ENCODE results near the gene OPTC.
"Not testable (repeated sequence)": the region's sequence is repeated elsewhere in the genome, so short reads cannot be mapped to it uniquely, and the experiment has no call there.

The OPTC gene

GRCh38 chr1:203465146-203465798, 28.7 kb upstream of the OPTC start:
- no peak for DNase-seq (ENCODE audit: low spot score)

GRCh38 chr1:203465948-203466347, 28.0 kb upstream of the OPTC start:
- no peak for DNase-seq (ENCODE audit: low spot score)

- DNase-seq (ENCODE audit: low spot score) = not testable (repeated sequence)
These were observed 26.9 kb upstream of the OPTC start for GRCh38 chr1:203466906-203467549.

- no peak for DNase-seq (ENCODE audit: low spot score)
These were observed 26.4 kb upstream of the OPTC start for GRCh38 chr1:203467550-203467921.

GRCh38 chr1:203468326-203468725, 25.6 kb upstream of the OPTC start:
- no peak for DNase-seq (ENCODE audit: low spot score)

GRCh38 chr1:203470240-203470639, 23.7 kb upstream of the OPTC start:
- DNase-seq (ENCODE audit: low spot score) = no peak

GRCh38 chr1:203471841-203472240, 22.1 kb upstream of the OPTC start:
- DNase-seq (ENCODE audit: low spot score) = no peak

- no peak for DNase-seq (ENCODE audit: low spot score)
These were observed 20.7 kb upstream of the OPTC start for GRCh38 chr1:203473281-203473680.

- no peak for DNase-seq (ENCODE audit: low spot score)
These were observed 20.1 kb upstream of the OPTC start for GRCh38 chr1:203473781-203474305.

GRCh38 chr1:203475012-203475981, 18.7 kb upstream of the OPTC start, which contains the start of gene PRELP:
TSS of gene PRELP (plus strand) at chr1:203475806. CDS start at chr1:203483185, 7,379 bp downstream.
- DNase-seq (ENCODE audit: low spot score) = peak; percentile 77

- no peak for DNase-seq (ENCODE audit: low spot score)
These were observed 17.6 kb upstream of the OPTC start for GRCh38 chr1:203476216-203476814.

- no peak for DNase-seq (ENCODE audit: low spot score)
These were observed 16.2 kb upstream of the OPTC start for GRCh38 chr1:203477748-203478147.

- DNase-seq (ENCODE audit: low spot score) = no peak
These were observed 15.7 kb upstream of the OPTC start for GRCh38 chr1:203478231-203478630.

GRCh38 chr1:203478986-203479385, 15.0 kb upstream of the OPTC start:
- DNase-seq (ENCODE audit: low spot score) = no peak

GRCh38 chr1:203479646-203480045, 14.3 kb upstream of the OPTC start:
- no peak for DNase-seq (ENCODE audit: low spot score)

- DNase-seq (ENCODE audit: low spot score) = no peak
These were observed 13.9 kb upstream of the OPTC start for GRCh38 chr1:203480084-203480483.

- DNase-seq (ENCODE audit: low spot score) = no peak
These were observed 13.3 kb upstream of the OPTC start for GRCh38 chr1:203480525-203481084.

- no peak for DNase-seq (ENCODE audit: low spot score)
These were observed 12.8 kb upstream of the OPTC start for GRCh38 chr1:203481196-203481595.

- DNase-seq (ENCODE audit: low spot score) = no peak
These were observed 7.2 kb upstream of the OPTC start for GRCh38 chr1:203486618-203487370.

GRCh38 chr1:203488539-203488938, 5.4 kb upstream of the OPTC start:
- no peak for DNase-seq (ENCODE audit: low spot score)

GRCh38 chr1:203490607-203491006, 3.3 kb upstream of the OPTC start:
- no peak for DNase-seq (ENCODE audit: low spot score)
